Epidermal melanocyte (primary cell): ENCODE measurements around the gene CTBS.
"Not testable (repeated sequence)": the region's sequence is repeated elsewhere in the genome, so short reads cannot be mapped to it uniquely, and the experiment has no call there.

Experiments used
- DNase-seq: peaks from one replicate; pipeline ENCODE4 v3.0.0; 2011; ENCODE audit warnings: low spot score; ENCODE audit not compliant: insufficient read length

The CTBS gene

GRCh38 chr1:84573967-84574842 is at the start of gene CTBS:
Gene CTBS (minus strand): TSS chr1:84574440. CDS start chr1:84574415, 25 bp downstream.
- DNase-seq, result peak; percentile 92

- no peak for DNase-seq
Measured at GRCh38 chr1:84621553-84621952, 47.3 kb upstream of the CTBS start.

GRCh38 chr1:84620720-84621313 is 46.6 kb upstream of the CTBS start:
- peak; percentile 55 for DNase-seq

- no peak for DNase-seq
Measured at GRCh38 chr1:84619383-84620102, 45.3 kb upstream of the CTBS start.

GRCh38 chr1:84617349-84617748 is 43.1 kb upstream of the CTBS start:
- DNase-seq, result no peak

- DNase-seq, result no peak
Measured at GRCh38 chr1:84615790-84616189, 41.5 kb upstream of the CTBS start.

- no peak for DNase-seq
Measured at GRCh38 chr1:84613887-84614286, 39.6 kb upstream of the CTBS start.

GRCh38 chr1:84613026-84613425 is 38.8 kb upstream of the CTBS start:
- DNase-seq, result no peak

- no peak for DNase-seq
Measured at GRCh38 chr1:84611796-84612195, 37.6 kb upstream of the CTBS start.

- no peak for DNase-seq
Measured at GRCh38 chr1:84611091-84611490, 36.9 kb upstream of the CTBS start.

- DNase-seq, result no peak
Measured at GRCh38 chr1:84606977-84607376, 32.7 kb upstream of the CTBS start.

GRCh38 chr1:84605157-84605556 is 30.9 kb upstream of the CTBS start:
- no peak for DNase-seq

GRCh38 chr1:84603941-84604830 is 29.9 kb upstream of the CTBS start:
- peak; percentile 38 for DNase-seq

- no peak for DNase-seq
Measured at GRCh38 chr1:84603223-84603622, 29.0 kb upstream of the CTBS start.

- DNase-seq, result no peak
Measured at GRCh38 chr1:84600796-84601195, 26.6 kb upstream of the CTBS start.

GRCh38 chr1:84598846-84599741 is 24.9 kb upstream of the CTBS start:
- no peak for DNase-seq

GRCh38 chr1:84598418-84598817 is 24.2 kb upstream of the CTBS start:
- DNase-seq, result no peak

GRCh38 chr1:84597011-84597410 is 22.8 kb upstream of the CTBS start:
- no peak for DNase-seq

- DNase-seq, result not testable (repeated sequence)
Measured at GRCh38 chr1:84594959-84595358, 20.7 kb upstream of the CTBS start.

GRCh38 chr1:84587099-84587498 is 12.9 kb upstream of the CTBS start:
- DNase-seq, result no peak
